HCT116 (cell line): ENCODE measurements around the gene ACMSD. TPM values are rescaled to one million over a fixed set of nuclear protein-coding genes. Genes with fewer than 3 reads are reported as not detected.

Experiments
- ATAC-seq: fragments of 200-7000 bp; cut with Tn5 transposase; 2 replicates; pipeline ENCODE4 v1.9.1; 2020; ENCODE audit warnings: mild to moderate bottlenecking, moderate library complexity
- BruUV-seq: library from RNA; stranded (reverse); fragments of 400-500 nt; replicated peaks from 2 replicates; lab custom pipeline; 2021; lab: Mats Ljungman, UMichigan
- CTCF ChIA-PET: fragments of 300-600 bp; sonication (Branson Sonifier 250); formaldehyde crosslinking; loops from one replicate; lab custom pipeline; 2021; ENCODE audit warnings: antibody characterized with exemption; lab: Charles Lee
- POLR2A ChIA-PET: fragments of 300-600, 350-600 bp; sonication (Branson Sonifier 250); formaldehyde crosslinking; loops from one replicate; lab custom pipeline; 2021; ENCODE audit warnings: antibody characterized with exemption; lab: Charles Lee
- RAD21 ChIA-PET, 2 experiments: fragments of 300-600 bp; sonication (Branson Sonifier 250); formaldehyde crosslinking; loops; one replicate each; lab custom pipeline; 2023; ENCODE audit warnings: low total read pairs in 2 of 2; ENCODE audit not compliant: uncharacterized antibody in 2 of 2, unreplicated experiment in 2 of 2, low non-redundant PET in 1 of 2; lab: Charles Lee
- DNase-seq: peaks from one replicate; pipeline ENCODE4 v3.0.0-alpha.2; 2010; ENCODE audit warnings: low read depth, low spot score
- H2AFZ ChIP-seq: fragments of 200-600 bp; shearing (Covaris generic), sonication (generic); 2 replicates; pipeline ENCODE4 v1.6.1; 2017; ENCODE audit warnings: low read depth, mixed run types, mixed read lengths, antibody characterized with exemption, low read length; ENCODE audit not compliant: poor library complexity, severe bottlenecking
- H3K27ac ChIP-seq: 2 replicates; pipeline ENCODE4 v1.5.1; 2012; ENCODE audit warnings: low read depth, low read length
- H3K27me3 ChIP-seq: fragments of 200-600 bp; sonication (generic); 2 replicates; pipeline ENCODE4 v1.6.1; 2016; ENCODE audit warnings: mixed run types, low read length, mixed read lengths; ENCODE audit not compliant: insufficient read depth
- H3K36me3 ChIP-seq, 2 experiments: fragments of 200-500 bp in 1 of 2; fragments of 200-600 bp in 1 of 2; sonication (Bioruptor generic) in 1 of 2; sonication (generic) in 1 of 2; 2 replicates each; pipeline versions ENCODE4 v1.5.1 to v1.6.1; 2014 to 2016; ENCODE audit warnings: low read length in 2 of 2, inconsistent platforms in 1 of 2, mixed read lengths in 1 of 2, mixed run types in 1 of 2; ENCODE audit not compliant: insufficient read depth in 2 of 2, control insufficient read depth in 1 of 2
- H3K4me1 ChIP-seq, 2 experiments: fragments of 200-600 bp in 1 of 2; sonication (generic) in 1 of 2; 2 replicates each; pipeline versions ENCODE4 v1.5.1 to v1.6.1; 2012 to 2017; ENCODE audit warnings: low read length in 2 of 2, inconsistent platforms in 1 of 2, mild to moderate bottlenecking in 1 of 2, mixed read lengths in 1 of 2, mixed run types in 1 of 2, moderate library complexity in 1 of 2; ENCODE audit not compliant: insufficient read depth in 2 of 2, control insufficient read depth in 1 of 2
- H3K4me2 ChIP-seq: fragments of 200-600 bp; sonication (generic); 2 replicates; pipeline ENCODE4 v1.6.1; 2017; ENCODE audit warnings: mixed run types, low read length, mixed read lengths
- H3K4me3 ChIP-seq, 2 experiments: fragments of 200-600 bp in 1 of 2; sonication (generic) in 1 of 2; replicated peaks in 1 of 2; 2 replicates each; pipeline ENCODE4 v1.5.1; 2011 to 2016; ENCODE audit warnings: low read length in 2 of 2, control low read depth in 1 of 2, low read depth in 1 of 2, mild to moderate bottlenecking in 1 of 2, mixed read lengths in 1 of 2, mixed run types in 1 of 2
- H3K79me2 ChIP-seq: fragments of 200-600 bp; sonication (generic); 2 replicates; pipeline ENCODE4 v1.6.1; 2017; ENCODE audit warnings: mild to moderate bottlenecking, mixed run types, low read length, moderate library complexity, mixed read lengths; ENCODE audit not compliant: insufficient read depth
- H3K9ac ChIP-seq: fragments of 200-600 bp; sonication (generic); 2 replicates; pipeline ENCODE4 v1.6.1; 2016; ENCODE audit warnings: low read length, mixed read lengths
- H3K9me2 ChIP-seq: fragments of 200-600 bp; sonication (generic), shearing (Covaris generic); 2 replicates; pipeline ENCODE4 v1.6.1; 2017; ENCODE audit warnings: mixed run types, mild to moderate bottlenecking, moderate library complexity; ENCODE audit not compliant: insufficient read depth
- H3K9me3 ChIP-seq, 2 experiments: fragments of 200-500 bp in 1 of 2; fragments of 200-600 bp in 1 of 2; sonication (Bioruptor generic) in 1 of 2; sonication (generic) in 1 of 2; 2 replicates each; pipeline ENCODE4 v1.6.1; 2014 to 2017; ENCODE audit warnings: low read length in 2 of 2, mixed read lengths in 2 of 2, inconsistent platforms in 1 of 2, low read depth in 1 of 2, mild to moderate bottlenecking in 1 of 2, mixed run types in 1 of 2, moderate library complexity in 1 of 2; ENCODE audit not compliant: control insufficient read depth in 1 of 2, insufficient read depth in 1 of 2
- H4K20me1 ChIP-seq: fragments of 200-600 bp; sonication (generic), shearing (Covaris generic); 2 replicates; pipeline ENCODE4 v1.6.1; 2017; ENCODE audit warnings: mixed run types, mild to moderate bottlenecking, moderate library complexity; ENCODE audit not compliant: insufficient read depth
- CBX3 ChIP-seq: IDR thresholded peaks from 2 replicates; pipeline ENCODE4 v1.6.1; 2012; ENCODE audit warnings: low read depth
- intact Hi-C: fragments of 100-400 bp; cut with micrococcal nuclease; formaldehyde crosslinking; loops from 2 replicates; pipeline ENCODE4 v1.10.0; 2022
- microRNA-seq: library from miRNA; unstranded; fragments of <30 nt; microRNA quantifications from one replicate; pipeline ENCODE4, GENCODE V29; 2016; ENCODE audit warnings: borderline number of aligned reads
- total RNA-seq: library from RNA; stranded (reverse); gene quantifications from one replicate; pipeline ENCODE4 v1.2.1, GENCODE V29; 2021; ENCODE audit not compliant: unreplicated experiment

ACMSD gene
- total RNA-seq, 1 experiment from 2014 or later, result not detected

DNA sequence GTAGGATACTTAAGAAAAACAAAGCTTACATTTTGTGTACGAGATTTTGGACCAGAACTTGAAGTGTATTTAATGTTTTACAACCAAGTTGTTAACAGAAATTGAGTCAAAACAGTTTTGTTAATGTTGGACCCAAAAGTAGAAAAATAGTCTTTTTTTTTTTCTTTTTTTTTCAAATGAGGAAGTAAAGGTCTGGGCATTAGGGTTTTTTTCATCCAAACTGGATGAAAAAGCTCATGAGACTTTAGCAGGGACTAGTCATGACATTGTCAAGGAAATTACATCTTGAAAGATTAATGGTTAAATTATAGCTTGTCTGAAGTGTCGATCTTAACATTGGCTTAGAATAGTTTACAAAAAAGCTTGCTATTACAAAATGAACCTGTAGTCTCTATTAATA lies 112.5 kb downstream of the ACMSD start:
- no peaks in the 10 kb centered on the region for H4K20me1 ChIP-seq
- H3K9me2 ChIP-seq, result no peaks in the 10 kb centered on the region
- no peaks in the 10 kb centered on the region for H3K9me3 ChIP-seq
- POLR2A ChIA-PET, result no interaction called here
- H3K36me3 ChIP-seq, result peaks cover 37 to 38% of the 10 kb centered on the region in 2 experiments
- no peak overlapping the region for H3K4me3 ChIP-seq
- no TSS peak for BruUV-seq
- H3K4me1 ChIP-seq, result no peaks in the 10 kb centered on the region
- CTCF ChIA-PET, result no interaction called here
- no peak overlapping the region for H3K4me2 ChIP-seq
- intact Hi-C loops, result no loop called here
- DNase-seq, result no peak
- no peaks in the 10 kb centered on the region for H3K27me3 ChIP-seq
- H2AFZ ChIP-seq, result no peak overlapping the region
- RAD21 ChIA-PET, result no interaction called here
- H3K27ac ChIP-seq, result no peak overlapping the region
- no peak overlapping the region for H3K9ac ChIP-seq
- no peak for TF ChIP-seq CBX3
- no peak for ATAC-seq
- peaks cover 45% of the 10 kb centered on the region for H3K79me2 ChIP-seq

Small RNAs within 50 kb of the gene (microRNA-seq; reads per million reads assigned to microRNA genes)
- not detected for gene MIR5590

Other genes with a start within 250 kb of the ACMSD start
- gene TMEM163, start 119.6 kb upstream of the ACMSD start, total RNA-seq, result 0.12 TPM
- 32.6 TPM for gene CCNT2, start 80.2 kb downstream of the ACMSD start, total RNA-seq
- gene MAP3K19, start 208.8 kb downstream of the ACMSD start, total RNA-seq, result not detected
- gene RAB3GAP1, start 213.7 kb downstream of the ACMSD start, total RNA-seq, result 38.5 TPM